ENCODE results near the gene SLC12A7.

DNA sequence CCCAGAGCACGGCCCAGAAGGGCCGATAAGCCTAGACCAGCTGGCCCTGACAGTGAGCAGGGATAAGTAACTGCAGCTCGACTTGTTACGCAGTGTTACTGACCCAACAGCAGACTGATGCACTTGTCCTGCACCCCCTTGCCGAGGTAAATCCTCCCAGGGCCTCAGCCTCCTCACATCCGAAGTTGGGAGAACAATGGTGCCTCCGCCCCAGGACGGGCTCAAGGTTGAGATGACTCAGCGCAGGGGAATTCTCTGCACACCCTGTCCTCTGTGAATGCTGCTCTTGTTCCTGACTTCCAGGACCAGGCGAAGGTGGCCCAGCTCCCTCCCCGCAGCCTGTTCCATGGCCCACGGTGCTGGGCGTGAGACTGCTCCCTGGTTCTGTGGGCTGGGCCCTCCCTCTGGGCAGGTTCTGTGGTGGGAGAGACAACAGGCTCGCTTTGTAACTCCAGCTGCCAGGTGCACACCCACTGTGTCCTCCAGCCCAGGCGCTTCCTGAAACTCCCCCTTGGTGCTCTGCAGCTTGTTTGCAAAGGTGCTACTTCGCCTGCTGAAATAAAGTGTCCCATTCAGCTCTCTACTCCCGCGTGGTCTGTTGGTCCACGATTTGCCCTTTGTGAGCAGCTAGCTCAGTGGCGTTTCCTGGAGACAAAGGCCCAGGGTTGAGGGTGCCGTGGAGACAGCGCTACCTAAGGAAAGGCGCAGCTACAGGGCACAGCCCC is 49.4 kb upstream of the SLC12A7 start:
- TF ChIP-seq POLR2A (IDR thresholded peaks at IDR 0.05), result no peak
- TF ChIP-seq, protein P1, sequence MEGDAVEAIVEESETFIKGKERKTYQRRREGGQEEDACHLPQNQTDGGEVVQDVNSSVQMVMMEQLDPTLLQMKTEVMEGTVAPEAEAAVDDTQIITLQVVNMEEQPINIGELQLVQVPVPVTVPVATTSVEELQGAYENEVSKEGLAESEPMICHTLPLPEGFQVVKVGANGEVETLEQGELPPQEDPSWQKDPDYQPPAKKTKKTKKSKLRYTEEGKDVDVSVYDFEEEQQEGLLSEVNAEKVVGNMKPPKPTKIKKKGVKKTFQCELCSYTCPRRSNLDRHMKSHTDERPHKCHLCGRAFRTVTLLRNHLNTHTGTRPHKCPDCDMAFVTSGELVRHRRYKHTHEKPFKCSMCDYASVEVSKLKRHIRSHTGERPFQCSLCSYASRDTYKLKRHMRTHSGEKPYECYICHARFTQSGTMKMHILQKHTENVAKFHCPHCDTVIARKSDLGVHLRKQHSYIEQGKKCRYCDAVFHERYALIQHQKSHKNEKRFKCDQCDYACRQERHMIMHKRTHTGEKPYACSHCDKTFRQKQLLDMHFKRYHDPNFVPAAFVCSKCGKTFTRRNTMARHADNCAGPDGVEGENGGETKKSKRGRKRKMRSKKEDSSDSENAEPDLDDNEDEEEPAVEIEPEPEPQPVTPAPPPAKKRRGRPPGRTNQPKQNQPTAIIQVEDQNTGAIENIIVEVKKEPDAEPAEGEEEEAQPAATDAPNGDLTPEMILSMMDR (IDR thresholded peaks at IDR 0.05), result no peak

Measured in suprapubic skin (tissue), 3 donors.